ENCODE data around the gene KIF18A. TPM values are rescaled to one million over a fixed set of nuclear protein-coding genes. Genes with fewer than 3 reads are reported as not detected.
A peak's percentile ranks its signal among the peaks of the same experiment; 100 is the strongest.

KIF18A gene
- total and polyA plus RNA-seq, 2 of the 13 experiments (the other 11 are each of a cell fraction or from before 2014, with no cell fraction given): 3.4 to 14.4 TPM

DNA sequence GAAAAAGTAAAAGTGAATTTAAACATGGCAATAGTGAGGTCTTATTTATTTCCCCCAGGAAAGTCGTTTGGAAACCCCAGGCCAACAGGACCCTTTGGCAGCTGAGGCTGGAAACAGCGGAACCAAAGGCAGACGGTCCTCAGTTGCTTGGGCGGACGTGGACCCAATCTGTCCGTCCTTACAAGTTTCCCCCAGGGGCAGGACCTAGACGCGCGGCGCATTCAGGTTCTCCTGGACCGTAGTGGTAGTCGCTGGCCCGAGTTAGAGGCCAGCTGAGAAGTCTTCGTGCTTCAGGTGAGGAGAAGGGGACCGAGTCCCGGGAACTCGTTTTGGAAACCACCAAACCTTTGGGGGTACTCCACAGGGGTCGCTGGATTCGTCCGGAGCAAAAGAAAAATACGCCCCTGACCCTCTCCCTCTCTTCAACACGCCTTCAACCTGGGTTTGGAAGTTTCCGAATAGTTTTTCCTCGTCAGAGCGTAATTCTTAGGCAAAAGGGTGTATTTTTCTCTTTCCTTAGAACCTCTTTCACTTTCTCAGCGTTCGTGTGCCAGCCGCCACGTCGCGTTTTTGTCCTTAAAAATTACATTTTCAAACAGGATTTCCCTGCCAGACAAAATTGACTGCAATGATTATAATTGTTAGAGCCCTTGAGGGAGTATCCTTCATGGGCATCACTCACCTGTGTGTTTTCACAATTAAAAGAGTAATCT, 2.3 kb upstream of the KIF18A start (continued):
- TF ChIP-seq PRMT3 (CRISPR knock-in tag; IDR thresholded peaks at IDR 0.05; ENCODE audit: borderline replicate concordance, low read depth) (peak; percentile 88; the same call in 1 of the 2 replicates), ISL2 (CRISPR knock-in tag; IDR thresholded peaks at IDR 0.05) (peak; percentile 85), NFIB (CRISPR knock-in tag; IDR thresholded peaks at IDR 0.05; ENCODE audit: borderline replicate concordance) (no peak), NFKB2 (CRISPR knock-in tag; IDR thresholded peaks at IDR 0.05; ENCODE audit: borderline replicate concordance) (peak; percentile 85), RAD21 (CRISPR knock-in tag; IDR thresholded peaks at IDR 0.05) (peak; percentile 22; the same call in 1 of the 2 replicates), KLF6 (CRISPR knock-in tag; IDR thresholded peaks at IDR 0.05) (peak; percentile 96), SP1 (IDR thresholded peaks at IDR 0.05) (no peak), SP1 (CRISPR knock-in tag; IDR thresholded peaks at IDR 0.05) (peak; percentile 93), ZNF737 (CRISPR knock-in tag; IDR thresholded peaks at IDR 0.05; ENCODE audit: borderline replicate concordance) (no peak; the same call in 1 of the 2 replicates), TSC22D2 (CRISPR knock-in tag; IDR thresholded peaks at IDR 0.05; ENCODE audit: borderline replicate concordance) (peak; percentile 84; the same call in 1 of the 2 replicates), ATF1 (CRISPR knock-in tag; IDR thresholded peaks at IDR 0.05) (peak; percentile 63), FOXA3 (CRISPR knock-in tag; IDR thresholded peaks at IDR 0.05) (peak; percentile 77), NR2C2 (CRISPR knock-in tag; IDR thresholded peaks at IDR 0.05; ENCODE audit: borderline replicate concordance) (peak; percentile 66), SIX1 (CRISPR knock-in tag; IDR thresholded peaks at IDR 0.05; ENCODE audit: borderline replicate concordance) (no peak; the same call in 1 of the 2 replicates), ZNF44 (CRISPR knock-in tag; IDR thresholded peaks at IDR 0.05) (no peak; the same call in 1 of the 2 replicates), NFYB (CRISPR knock-in tag; IDR thresholded peaks at IDR 0.05) (no peak; the same call in 1 of the 2 replicates), ZNF432 (CRISPR knock-in tag; IDR thresholded peaks at IDR 0.05; ENCODE audit: borderline replicate concordance) (no peak), ARNT2 (CRISPR knock-in tag; IDR thresholded peaks at IDR 0.05; ENCODE audit: low read depth) (peak; percentile 93)
- TF ChIP-seq, protein P1, sequence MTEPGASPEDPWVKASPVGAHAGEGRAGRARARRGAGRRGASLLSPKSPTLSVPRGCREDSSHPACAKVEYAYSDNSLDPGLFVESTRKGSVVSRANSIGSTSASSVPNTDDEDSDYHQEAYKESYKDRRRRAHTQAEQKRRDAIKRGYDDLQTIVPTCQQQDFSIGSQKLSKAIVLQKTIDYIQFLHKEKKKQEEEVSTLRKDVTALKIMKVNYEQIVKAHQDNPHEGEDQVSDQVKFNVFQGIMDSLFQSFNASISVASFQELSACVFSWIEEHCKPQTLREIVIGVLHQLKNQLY (CRISPR knock-in tag; IDR thresholded peaks at IDR 0.05): no peak
- TF ChIP-seq, protein P2, sequence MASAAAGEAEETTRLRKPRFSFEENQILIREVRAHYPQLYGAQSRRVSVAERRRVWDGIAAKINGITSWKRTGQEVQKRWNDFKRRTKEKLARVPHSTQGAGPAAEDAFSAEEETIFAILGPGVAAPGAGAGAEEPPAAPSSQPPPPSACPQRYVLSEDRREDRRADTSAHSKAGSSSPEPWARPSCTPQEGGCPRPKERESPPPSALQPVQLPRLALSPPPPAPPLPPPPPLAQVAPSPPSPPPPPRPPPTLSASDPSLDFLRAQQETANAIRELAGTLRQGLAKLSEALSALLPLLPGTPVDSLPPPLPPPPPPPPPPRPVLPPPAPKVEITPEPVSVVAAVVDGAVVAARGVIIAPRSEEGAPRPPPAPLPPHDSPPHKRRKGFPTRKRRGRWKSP (CRISPR knock-in tag; IDR thresholded peaks at IDR 0.05): 0 out of 2 replicates have a peak, but pooled peaks have one; percentile 61
- TF ChIP-seq, protein P3, sequence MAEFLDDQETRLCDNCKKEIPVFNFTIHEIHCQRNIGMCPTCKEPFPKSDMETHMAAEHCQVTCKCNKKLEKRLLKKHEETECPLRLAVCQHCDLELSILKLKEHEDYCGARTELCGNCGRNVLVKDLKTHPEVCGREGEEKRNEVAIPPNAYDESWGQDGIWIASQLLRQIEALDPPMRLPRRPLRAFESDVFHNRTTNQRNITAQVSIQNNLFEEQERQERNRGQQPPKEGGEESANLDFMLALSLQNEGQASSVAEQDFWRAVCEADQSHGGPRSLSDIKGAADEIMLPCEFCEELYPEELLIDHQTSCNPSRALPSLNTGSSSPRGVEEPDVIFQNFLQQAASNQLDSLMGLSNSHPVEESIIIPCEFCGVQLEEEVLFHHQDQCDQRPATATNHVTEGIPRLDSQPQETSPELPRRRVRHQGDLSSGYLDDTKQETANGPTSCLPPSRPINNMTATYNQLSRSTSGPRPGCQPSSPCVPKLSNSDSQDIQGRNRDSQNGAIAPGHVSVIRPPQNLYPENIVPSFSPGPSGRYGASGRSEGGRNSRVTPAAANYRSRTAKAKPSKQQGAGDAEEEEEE (CRISPR knock-in tag; IDR thresholded peaks at IDR 0.05; ENCODE audit: borderline replicate concordance): no peak
- TF ChIP-seq, protein P4, sequence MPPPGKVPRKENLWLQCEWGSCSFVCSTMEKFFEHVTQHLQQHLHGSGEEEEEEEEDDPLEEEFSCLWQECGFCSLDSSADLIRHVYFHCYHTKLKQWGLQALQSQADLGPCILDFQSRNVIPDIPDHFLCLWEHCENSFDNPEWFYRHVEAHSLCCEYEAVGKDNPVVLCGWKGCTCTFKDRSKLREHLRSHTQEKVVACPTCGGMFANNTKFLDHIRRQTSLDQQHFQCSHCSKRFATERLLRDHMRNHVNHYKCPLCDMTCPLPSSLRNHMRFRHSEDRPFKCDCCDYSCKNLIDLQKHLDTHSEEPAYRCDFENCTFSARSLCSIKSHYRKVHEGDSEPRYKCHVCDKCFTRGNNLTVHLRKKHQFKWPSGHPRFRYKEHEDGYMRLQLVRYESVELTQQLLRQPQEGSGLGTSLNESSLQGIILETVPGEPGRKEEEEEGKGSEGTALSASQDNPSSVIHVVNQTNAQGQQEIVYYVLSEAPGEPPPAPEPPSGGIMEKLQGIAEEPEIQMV (CRISPR knock-in tag; IDR thresholded peaks at IDR 0.05; ENCODE audit: low read depth): peak; percentile 70; the same call in 1 of the 2 replicates
- TF ChIP-seq, protein P5, sequence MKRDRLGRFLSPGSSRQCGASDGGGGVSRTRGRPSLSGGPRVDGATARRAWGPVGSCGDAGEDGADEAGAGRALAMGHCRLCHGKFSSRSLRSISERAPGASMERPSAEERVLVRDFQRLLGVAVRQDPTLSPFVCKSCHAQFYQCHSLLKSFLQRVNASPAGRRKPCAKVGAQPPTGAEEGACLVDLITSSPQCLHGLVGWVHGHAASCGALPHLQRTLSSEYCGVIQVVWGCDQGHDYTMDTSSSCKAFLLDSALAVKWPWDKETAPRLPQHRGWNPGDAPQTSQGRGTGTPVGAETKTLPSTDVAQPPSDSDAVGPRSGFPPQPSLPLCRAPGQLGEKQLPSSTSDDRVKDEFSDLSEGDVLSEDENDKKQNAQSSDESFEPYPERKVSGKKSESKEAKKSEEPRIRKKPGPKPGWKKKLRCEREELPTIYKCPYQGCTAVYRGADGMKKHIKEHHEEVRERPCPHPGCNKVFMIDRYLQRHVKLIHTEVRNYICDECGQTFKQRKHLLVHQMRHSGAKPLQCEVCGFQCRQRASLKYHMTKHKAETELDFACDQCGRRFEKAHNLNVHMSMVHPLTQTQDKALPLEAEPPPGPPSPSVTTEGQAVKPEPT (CRISPR knock-in tag; IDR thresholded peaks at IDR 0.05; ENCODE audit: low read depth): 0 out of 2 replicates have a peak, but pooled peaks have one; percentile 45
